GM12872 (cell line): ENCODE results near the gene LACTBL1.

ENCODE experiments used
- TF ChIP-seq, protein P1 (sequence below): IDR thresholded peaks from 3 replicates; pipeline ENCODE4 v1.5.1; 2011; ENCODE audit warnings: low read depth, mild to moderate bottlenecking, low read length, moderate library complexity; ENCODE audit not compliant: insufficient read depth

The LACTBL1 gene

DNA sequence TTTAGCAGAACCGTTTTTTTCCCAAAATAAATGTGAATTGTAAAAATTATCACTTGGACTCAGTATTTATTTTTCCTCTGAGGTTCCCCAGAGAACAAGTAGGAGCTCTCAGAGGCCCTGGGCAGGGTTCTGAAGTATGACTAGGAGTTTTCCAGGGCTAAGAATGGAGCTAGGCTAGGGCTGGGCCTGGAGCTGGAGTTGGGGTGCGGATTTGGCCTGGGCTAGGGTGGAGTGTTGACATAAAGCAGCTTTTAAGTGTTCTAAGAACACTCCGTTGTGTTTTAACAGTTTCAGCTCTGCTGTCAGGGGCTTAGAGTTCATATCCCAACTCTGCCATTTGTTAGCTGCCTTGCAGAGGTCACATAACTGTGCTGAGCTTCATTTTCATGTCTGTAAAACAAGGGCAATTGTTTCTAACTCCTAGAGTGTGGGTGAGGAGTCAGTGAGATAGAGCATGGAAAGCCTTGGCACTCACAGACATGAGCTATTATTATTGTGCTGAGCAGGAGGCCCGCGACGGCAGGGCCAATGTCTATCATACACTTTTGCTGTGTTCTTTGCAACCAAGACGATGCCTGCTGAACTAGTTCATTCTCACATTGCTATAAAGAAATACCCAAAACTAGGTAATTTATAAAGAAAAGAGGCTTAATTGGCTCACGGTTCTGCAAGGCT is 51.1 kb downstream of the LACTBL1 start:
- TF ChIP-seq, protein P1, sequence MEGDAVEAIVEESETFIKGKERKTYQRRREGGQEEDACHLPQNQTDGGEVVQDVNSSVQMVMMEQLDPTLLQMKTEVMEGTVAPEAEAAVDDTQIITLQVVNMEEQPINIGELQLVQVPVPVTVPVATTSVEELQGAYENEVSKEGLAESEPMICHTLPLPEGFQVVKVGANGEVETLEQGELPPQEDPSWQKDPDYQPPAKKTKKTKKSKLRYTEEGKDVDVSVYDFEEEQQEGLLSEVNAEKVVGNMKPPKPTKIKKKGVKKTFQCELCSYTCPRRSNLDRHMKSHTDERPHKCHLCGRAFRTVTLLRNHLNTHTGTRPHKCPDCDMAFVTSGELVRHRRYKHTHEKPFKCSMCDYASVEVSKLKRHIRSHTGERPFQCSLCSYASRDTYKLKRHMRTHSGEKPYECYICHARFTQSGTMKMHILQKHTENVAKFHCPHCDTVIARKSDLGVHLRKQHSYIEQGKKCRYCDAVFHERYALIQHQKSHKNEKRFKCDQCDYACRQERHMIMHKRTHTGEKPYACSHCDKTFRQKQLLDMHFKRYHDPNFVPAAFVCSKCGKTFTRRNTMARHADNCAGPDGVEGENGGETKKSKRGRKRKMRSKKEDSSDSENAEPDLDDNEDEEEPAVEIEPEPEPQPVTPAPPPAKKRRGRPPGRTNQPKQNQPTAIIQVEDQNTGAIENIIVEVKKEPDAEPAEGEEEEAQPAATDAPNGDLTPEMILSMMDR: no peak

DNA sequence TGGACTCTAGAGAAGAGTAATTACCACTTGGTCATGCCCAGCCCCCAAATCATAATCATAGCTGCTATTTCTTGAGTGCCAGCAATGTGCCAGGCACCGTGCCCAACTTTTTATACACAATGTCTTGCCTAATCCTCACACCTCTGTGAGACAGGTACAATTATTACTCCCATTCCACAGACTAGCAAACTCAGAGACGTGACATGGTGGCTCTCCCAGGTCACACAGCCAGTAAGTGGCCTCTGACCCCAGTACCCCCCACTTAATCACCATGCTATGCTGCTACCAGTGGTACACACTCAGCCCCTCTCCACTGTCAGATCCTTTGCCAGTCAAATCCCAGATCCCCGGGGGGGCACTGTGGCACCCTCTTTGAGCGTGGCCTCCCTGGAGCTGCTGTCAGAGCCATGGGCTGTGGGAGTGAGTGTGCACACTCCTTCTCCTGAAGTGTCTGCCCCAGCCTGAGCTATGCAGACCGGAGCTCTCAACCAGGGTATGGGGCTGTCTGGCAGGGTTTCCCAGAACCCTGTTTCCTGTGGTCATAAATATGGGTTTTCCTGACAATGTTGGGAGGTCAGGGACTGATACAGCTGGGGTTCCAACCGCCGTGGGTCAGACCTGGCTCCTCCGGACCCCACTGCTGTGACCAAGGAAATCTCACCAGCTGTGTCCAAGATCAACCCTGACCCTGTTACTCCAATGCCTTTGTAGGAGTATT is 51.8 kb downstream of the LACTBL1 start:
- TF ChIP-seq, protein P1: no peak

DNA sequence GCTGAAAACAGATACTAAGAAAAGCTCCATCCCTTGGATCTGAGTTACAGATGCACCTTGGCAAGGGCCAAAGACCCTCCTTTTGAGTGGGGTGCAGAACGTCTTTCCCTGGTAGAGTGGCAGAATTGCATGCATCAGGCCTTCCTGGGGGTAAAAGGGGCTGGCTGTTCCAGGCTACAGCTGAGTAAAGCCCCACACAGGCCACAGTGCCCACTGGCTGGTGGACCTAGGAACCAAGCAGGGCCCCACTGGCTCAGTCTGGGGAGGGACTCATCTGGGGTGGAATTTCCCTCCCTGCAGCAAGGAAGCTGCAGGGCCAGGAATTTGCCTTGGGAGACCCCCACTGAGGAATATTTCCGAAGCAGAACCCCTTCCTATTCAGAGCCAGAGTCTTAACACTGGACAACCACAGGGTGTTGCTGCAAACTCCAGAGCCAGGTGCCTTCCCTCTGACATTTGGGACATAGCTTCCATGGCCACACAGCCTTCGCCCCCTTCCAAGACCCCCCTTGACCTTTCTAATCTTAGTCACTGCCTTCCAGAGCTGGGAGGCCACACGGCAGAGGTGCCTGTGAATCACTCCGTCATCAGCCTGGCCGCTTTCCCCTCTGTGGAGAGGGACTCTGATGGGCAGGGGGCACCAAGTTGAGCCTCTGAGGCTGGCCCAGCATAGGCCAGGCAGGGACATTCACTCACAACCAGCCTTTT is 52.5 kb downstream of the LACTBL1 start:
- TF ChIP-seq, protein P1: no peak

DNA sequence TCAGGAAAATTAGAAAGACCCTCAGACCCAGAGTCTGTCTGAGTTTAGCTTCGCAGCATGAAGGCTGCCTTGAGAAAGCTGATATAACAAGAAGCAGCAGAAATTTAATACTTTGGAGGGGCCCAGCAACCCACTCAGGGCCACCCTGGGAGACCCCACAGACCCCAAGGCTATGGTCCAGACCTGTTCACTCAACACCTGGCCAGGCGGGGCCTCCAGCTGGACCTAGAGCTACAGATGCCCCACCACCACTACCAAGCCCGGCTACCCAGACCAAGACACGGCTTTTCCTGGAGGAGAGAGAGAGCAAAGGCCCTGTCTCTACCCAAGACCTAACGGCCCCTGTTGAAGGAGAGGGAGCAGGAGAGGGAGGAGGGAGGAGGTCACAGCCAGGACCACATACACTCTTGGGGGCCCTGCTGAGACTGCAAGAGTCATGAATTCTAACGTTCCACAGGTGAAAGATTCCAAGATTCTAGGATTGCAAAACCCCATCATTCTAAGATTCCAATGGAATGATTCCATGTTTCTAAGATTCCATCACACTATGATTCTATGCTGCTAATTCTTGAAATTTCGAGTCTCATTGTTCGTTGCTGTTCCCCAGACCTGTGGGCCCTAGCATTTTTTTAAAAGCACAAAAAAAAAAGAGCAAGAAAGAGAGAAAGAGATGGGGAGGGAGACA is 53.2 kb downstream of the LACTBL1 start:
- TF ChIP-seq, protein P1: no peak

DNA sequence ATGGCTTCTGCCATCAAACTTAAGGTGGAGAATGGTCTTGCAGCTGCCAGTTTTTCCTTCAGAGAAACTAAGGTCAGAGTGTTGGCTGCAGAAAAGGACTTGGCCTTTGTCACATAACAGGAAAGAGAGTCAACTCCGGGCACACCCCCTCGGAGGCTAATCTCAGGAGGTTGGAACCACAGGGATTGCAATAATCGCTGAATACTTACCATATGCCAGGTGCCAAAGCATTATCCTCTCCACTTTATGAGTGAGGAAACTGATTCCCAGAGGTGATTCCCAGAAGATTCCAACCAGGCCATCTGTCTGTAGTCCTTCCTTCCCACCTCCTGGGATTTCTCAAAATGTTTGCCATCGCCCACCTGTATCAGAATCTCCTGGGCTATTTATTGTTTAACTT is 54.0 kb downstream of the LACTBL1 start:
- TF ChIP-seq, protein P1: no peak

DNA sequence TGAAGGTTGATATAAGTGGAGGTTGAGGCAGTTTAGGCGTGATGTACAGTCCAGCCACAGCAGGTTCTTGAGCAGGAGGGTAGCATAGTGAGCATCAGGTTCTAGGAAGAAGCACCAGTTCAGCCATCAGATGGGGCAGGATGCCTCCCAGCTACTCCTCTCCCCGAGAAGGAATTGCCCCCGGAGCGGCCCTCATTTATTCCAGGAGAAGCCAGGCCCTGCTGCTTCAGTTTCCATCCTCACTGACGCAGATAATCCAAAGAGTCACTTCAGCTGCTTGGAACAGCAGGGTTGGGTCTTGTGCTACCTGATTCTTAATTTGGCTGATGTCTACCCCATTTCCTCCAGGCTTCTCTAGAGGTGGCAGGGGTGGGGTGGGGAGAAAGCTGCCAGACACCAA is 54.7 kb downstream of the LACTBL1 start:
- TF ChIP-seq, protein P1: no peak

DNA sequence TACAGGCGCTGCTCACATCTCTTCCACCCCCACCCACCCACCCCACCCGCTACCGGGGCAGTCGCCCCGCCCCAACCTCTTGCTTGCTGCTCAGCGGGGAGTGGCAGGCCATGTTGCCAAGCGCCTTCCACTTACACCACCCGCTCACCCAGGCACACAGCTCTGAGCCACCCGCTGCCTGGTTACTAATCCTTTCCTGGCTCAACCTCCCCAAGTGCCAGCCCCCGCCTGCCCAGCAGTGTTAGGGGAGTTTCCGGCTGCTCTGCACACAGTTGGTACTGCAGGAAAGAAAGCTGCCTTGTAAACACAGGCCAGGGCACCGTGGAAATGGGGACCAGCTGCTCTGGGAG is 56.2 kb downstream of the LACTBL1 start:
- TF ChIP-seq, protein P1: no peak
